ENCODE data around the gene KIF26A.

Gene KIF26A

DNA sequence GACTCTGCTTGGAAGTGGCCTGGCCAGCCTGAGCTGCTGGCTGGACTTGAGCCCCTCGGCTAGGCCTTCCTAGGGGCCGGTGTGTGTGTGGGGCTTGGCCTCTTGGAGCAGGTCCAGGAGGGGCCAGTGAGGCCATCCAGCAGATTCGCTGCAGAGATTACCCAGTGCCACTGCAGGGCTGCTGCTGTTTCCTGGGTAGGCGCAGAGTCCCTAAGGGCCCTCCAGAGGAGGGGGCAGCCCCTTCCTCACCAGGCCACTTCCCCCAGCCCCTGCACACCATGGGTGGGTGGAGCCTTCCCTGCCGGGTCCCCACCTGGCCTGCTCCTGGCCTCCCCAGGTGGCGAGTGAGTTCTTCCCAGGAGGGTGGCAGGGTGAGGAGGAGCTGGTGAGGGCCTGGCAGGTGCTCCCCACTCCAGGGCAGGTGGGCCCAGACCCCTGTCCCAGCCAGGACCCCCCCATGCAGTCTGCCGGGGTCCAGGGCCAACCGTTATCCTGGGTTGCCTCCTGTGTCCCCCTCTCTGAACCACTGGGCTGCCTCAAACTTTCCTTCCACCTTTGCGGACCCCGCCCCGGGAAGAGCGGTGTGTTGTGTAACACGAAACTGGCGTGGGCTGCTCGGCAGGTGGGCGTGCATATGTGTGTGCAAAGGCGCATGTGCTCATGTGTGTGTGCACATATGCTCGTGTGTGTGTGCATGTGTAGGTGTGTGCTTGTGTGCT is 27.7 kb upstream of the KIF26A start:
- Histone ChIP-seq H3K4me3 (ENCODE audit: low read depth, low read length, poor library complexity, severe bottlenecking) (no peak overlapping the region), H3F3A (ENCODE audit: insufficient read depth, low read length) (no peaks in the 10 kb centered on the region), H3K27me3 (ENCODE audit: insufficient read depth, low read length) (peaks cover 5% of the 10 kb centered on the region; the same call in 1 of the 2 replicates), H3K9me3 (ENCODE audit: low read length) (no peaks in the 10 kb centered on the region), H3K36me3 (ENCODE audit: insufficient read depth, low read length) (no peaks in the 10 kb centered on the region), H2AFZ (ENCODE audit: low read length) (no peak overlapping the region), H4K20me1 (ENCODE audit: insufficient read depth, low read length) (no peaks in the 10 kb centered on the region), H3K9me2 (ENCODE audit: low read depth, low read length) (no peaks in the 10 kb centered on the region), H3K27ac (ENCODE audit: low read depth, low read length, poor library complexity, severe bottlenecking) (no peak overlapping the region), H3K9ac (ENCODE audit: low read length) (no peak overlapping the region), H3K79me2 (ENCODE audit: insufficient read depth, low read length) (no peaks in the 10 kb centered on the region), H3K4me1 (ENCODE audit: insufficient read depth, low read length, severe bottlenecking) (no peaks in the 10 kb centered on the region), H3K4me2 (ENCODE audit: low read length) (no peak overlapping the region)
- no peak for TF ChIP-seq EZH2 (IDR thresholded peaks at IDR 0.05; ENCODE audit: borderline replicate concordance, low read length)
- TF ChIP-seq, protein P1, sequence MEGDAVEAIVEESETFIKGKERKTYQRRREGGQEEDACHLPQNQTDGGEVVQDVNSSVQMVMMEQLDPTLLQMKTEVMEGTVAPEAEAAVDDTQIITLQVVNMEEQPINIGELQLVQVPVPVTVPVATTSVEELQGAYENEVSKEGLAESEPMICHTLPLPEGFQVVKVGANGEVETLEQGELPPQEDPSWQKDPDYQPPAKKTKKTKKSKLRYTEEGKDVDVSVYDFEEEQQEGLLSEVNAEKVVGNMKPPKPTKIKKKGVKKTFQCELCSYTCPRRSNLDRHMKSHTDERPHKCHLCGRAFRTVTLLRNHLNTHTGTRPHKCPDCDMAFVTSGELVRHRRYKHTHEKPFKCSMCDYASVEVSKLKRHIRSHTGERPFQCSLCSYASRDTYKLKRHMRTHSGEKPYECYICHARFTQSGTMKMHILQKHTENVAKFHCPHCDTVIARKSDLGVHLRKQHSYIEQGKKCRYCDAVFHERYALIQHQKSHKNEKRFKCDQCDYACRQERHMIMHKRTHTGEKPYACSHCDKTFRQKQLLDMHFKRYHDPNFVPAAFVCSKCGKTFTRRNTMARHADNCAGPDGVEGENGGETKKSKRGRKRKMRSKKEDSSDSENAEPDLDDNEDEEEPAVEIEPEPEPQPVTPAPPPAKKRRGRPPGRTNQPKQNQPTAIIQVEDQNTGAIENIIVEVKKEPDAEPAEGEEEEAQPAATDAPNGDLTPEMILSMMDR (IDR thresholded peaks at IDR 0.05; ENCODE audit: low read length), result no peak

DNA sequence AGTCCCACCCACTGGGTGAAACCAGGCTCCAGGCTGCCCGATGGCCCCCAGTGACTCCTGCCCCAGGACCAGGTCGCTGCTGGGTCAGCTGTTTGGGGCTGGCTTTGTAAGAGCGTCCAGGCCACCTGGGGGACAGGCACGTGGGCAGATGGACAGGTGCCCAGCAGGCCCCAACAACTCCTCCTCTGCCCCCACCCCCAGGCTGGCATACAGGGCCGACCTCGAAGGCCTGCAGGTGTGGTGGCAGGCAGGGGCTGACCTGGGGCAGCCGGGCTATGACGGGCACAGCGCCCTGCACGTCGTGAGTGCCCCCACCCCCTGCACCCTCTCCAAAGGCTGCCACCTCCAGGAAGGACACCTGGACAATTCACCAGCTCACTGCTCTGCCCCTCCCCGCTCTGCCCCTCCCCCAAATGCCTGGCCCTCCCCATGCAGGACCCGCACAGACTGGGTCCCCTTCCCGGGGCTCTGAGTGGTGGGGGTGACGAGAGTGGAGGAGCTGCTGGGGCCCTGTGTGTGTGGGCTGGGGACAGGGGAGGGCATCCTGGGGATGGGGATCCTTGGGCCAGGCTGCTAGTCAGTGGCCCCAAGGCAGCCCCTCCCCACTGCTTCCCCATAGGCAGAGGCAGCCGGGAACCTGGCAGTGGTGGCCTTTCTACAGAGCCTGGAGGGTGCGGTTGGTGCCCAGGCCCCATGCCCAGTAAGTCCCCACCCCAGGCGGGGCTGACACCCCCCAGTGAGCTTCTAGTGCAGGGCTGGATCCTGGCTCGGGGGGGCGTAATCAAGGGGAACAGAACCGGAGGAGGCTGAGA is 26.9 kb upstream of the KIF26A start:
- H3K36me3 ChIP-seq (ENCODE audit: insufficient read depth, low read length), result no peaks in the 10 kb centered on the region
- H3K9ac ChIP-seq (ENCODE audit: low read length), result no peak overlapping the region
- no peaks in the 10 kb centered on the region for H3K79me2 ChIP-seq (ENCODE audit: insufficient read depth, low read length)
- no peaks in the 10 kb centered on the region for H3K9me2 ChIP-seq (ENCODE audit: low read depth, low read length)
- no peaks in the 10 kb centered on the region for H3F3A ChIP-seq (ENCODE audit: insufficient read depth, low read length)
- no peak overlapping the region for H2AFZ ChIP-seq (ENCODE audit: low read length)
- H3K4me2 ChIP-seq (ENCODE audit: low read length), result no peak overlapping the region
- H4K20me1 ChIP-seq (ENCODE audit: insufficient read depth, low read length), result no peaks in the 10 kb centered on the region
- TF ChIP-seq, protein P1 (IDR thresholded peaks at IDR 0.05; ENCODE audit: low read length), result no peak
- TF ChIP-seq EZH2 (IDR thresholded peaks at IDR 0.05; ENCODE audit: borderline replicate concordance, low read length), result no peak
- no peaks in the 10 kb centered on the region for H3K9me3 ChIP-seq (ENCODE audit: low read length)
- H3K27me3 ChIP-seq (ENCODE audit: insufficient read depth, low read length), result peaks cover 5% of the 10 kb centered on the region; the same call in 1 of the 2 replicates
- H3K27ac ChIP-seq (ENCODE audit: low read depth, low read length, poor library complexity, severe bottlenecking), result no peak overlapping the region
- no peak overlapping the region for H3K4me3 ChIP-seq (ENCODE audit: low read depth, low read length, poor library complexity, severe bottlenecking)
- no peaks in the 10 kb centered on the region for H3K4me1 ChIP-seq (ENCODE audit: insufficient read depth, low read length, severe bottlenecking)

DNA sequence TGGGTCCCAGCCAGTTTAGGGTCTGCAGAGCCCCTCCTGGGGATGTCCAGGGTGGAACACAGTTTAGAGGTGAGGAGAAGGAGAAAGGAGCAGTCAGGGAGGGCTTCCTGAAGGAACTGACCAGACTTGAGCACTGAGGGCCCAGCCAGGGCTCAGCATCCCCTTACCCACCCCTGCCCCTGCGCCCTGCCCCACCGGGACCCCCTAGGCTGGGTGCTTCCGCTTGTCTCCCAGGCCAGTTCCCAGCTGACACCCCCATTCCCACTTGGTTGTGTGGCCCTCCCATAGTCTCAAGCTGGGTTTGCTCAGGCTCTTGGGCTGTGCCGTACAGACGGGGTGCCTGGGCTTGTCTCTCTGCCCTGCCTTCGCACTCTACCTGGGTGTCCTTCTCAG is 26.3 kb upstream of the KIF26A start:
- Histone ChIP-seq H3F3A (ENCODE audit: insufficient read depth, low read length) (no peaks in the 10 kb centered on the region), H3K36me3 (ENCODE audit: insufficient read depth, low read length) (no peaks in the 10 kb centered on the region), H3K4me3 (ENCODE audit: low read depth, low read length, poor library complexity, severe bottlenecking) (no peak overlapping the region), H2AFZ (ENCODE audit: low read length) (no peak overlapping the region), H3K4me2 (ENCODE audit: low read length) (no peak overlapping the region), H3K9me2 (ENCODE audit: low read depth, low read length) (no peaks in the 10 kb centered on the region), H3K27ac (ENCODE audit: low read depth, low read length, poor library complexity, severe bottlenecking) (no peak overlapping the region), H3K4me1 (ENCODE audit: insufficient read depth, low read length, severe bottlenecking) (no peaks in the 10 kb centered on the region), H3K9me3 (ENCODE audit: low read length) (no peaks in the 10 kb centered on the region), H3K27me3 (ENCODE audit: insufficient read depth, low read length) (peaks cover 5% of the 10 kb centered on the region; the same call in 1 of the 2 replicates), H4K20me1 (ENCODE audit: insufficient read depth, low read length) (no peaks in the 10 kb centered on the region), H3K9ac (ENCODE audit: low read length) (no peak overlapping the region), H3K79me2 (ENCODE audit: insufficient read depth, low read length) (no peaks in the 10 kb centered on the region)
- TF ChIP-seq, protein P1 (IDR thresholded peaks at IDR 0.05; ENCODE audit: low read length), result no peak
- no peak for TF ChIP-seq EZH2 (IDR thresholded peaks at IDR 0.05; ENCODE audit: borderline replicate concordance, low read length)

Data from OCI-LY1 (cell line).